ENCODE data around the gene GPLD1. TPM values are rescaled to one million over a fixed set of nuclear protein-coding genes. Genes with fewer than 3 reads are reported as not detected.
A peak's percentile ranks its signal among the peaks of the same experiment; 100 is the strongest.

GPLD1 gene
- total RNA-seq, 1 donor from 2014 or later = 3.8 TPM

GRCh38 chr6:24454452-24454851 is 34.9 kb downstream of the GPLD1 start:
- H3K27me3 Mint-ChIP-seq = no peaks in the 10 kb centered on the region
- DNase-seq (ENCODE audit: extremely low spot score, unreplicated experiment) = no peak
- no peak overlapping the region for H3K4me3 Mint-ChIP-seq
- no peak overlapping the region for H3K27ac Mint-ChIP-seq
- peaks cover 3% of the 10 kb centered on the region for H3K36me3 Mint-ChIP-seq
- TF ChIP-seq CTCF (conservative IDR thresholded peaks at IDR 0.05) = no peak
- no peaks in the 10 kb centered on the region for H3K9me3 Mint-ChIP-seq
- peaks cover 4% of the 10 kb centered on the region for H3K4me1 Mint-ChIP-seq (ENCODE audit: unreplicated experiment)

GRCh38 chr6:24453921-24454320 is 35.5 kb downstream of the GPLD1 start:
- no peak for TF ChIP-seq CTCF (conservative IDR thresholded peaks at IDR 0.05)
- Mint-ChIP-seq H3K4me3 (no peak overlapping the region), H3K4me1 (ENCODE audit: unreplicated experiment) (peaks cover 4% of the 10 kb centered on the region), H3K27ac (no peak overlapping the region), H3K27me3 (no peaks in the 10 kb centered on the region), H3K9me3 (no peaks in the 10 kb centered on the region), H3K36me3 (peaks cover 3% of the 10 kb centered on the region)
- DNase-seq (ENCODE audit: extremely low spot score, unreplicated experiment) = no peak

DNA sequence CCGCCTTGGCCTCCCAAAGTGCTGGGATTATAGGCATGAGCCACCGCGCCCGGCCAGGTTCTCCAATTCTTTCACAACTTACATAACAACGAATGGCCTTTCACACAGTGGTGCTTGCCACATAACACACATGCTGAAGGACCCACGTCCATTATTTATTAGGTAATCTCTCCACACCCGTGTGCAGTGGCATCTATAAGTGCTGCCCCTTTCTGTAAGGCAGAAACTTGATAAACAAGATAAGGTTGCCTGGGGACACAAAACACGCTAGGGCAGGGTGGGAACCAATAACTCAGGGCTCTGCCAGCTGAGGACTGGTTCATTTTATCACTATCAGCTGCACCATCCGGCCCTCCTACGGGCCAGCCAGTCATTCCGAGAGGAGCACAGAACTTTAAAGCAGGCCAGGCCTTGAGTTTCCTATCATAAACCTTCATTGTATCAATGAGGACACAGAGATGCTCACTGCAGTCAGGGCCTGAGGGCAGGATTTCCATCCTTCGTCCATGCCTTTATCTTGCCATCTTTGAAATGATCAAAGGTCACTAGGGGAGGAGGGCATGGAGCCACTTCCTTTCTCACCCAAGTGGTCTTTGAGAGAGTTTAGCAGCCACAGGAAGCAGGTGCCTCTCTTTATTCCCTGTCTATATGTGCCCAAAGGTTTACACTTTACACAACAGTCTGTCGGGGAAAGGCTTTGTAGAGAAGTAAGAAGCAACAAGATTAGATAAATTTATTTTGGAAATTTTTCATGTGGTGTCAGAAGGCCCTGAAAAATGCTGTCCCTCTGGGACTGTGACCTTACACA is 37.6 kb downstream of the GPLD1 start:
- Mint-ChIP-seq H3K4me3 (no peak overlapping the region), H3K27me3 (no peaks in the 10 kb centered on the region), H3K4me1 (ENCODE audit: unreplicated experiment) (peaks cover 4% of the 10 kb centered on the region), H3K9me3 (no peaks in the 10 kb centered on the region), H3K27ac (peak overlapping the region; percentile 75), H3K36me3 (no peaks in the 10 kb centered on the region)
- DNase-seq (ENCODE audit: extremely low spot score, unreplicated experiment) = no peak
- TF ChIP-seq CTCF (conservative IDR thresholded peaks at IDR 0.05) = no peak

DNA sequence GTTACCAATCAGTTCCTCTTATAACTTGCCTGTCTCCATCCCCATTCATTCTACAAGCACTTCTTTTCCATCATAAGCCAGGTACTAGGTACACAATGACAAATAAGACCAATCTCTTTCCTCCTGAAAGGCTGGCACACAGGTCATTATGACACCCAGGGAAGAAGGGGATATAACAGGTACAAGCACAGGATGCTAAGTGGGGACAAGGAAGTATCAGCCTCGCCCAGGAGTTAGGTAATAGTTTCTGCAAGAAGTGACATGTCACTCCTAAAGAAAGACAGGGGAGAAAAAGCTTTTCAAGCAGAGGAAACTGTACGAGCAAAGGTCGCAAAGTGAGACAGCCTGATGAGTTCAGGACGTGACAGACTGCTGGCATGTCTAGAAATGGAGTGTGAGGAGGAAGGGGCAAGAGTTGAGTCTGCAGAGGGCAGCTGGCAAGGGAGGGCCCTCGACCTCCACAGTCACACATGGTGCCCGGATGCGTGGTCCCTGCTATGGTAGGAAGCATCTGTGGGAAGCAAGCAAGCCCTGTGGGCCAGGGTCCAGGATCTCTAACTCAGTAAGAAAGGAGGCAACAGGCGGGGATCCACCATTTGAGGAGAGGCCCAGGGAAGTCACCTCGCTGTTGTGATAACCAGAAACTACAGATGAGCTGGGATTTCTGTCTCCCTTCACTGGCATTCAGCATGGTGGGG is 40.4 kb downstream of the GPLD1 start:
- Mint-ChIP-seq H3K9me3 (no peaks in the 10 kb centered on the region), H3K36me3 (no peaks in the 10 kb centered on the region), H3K27ac (peak overlapping the region; percentile 62), H3K4me1 (ENCODE audit: unreplicated experiment) (peaks cover 4% of the 10 kb centered on the region), H3K4me3 (no peak overlapping the region), H3K27me3 (no peaks in the 10 kb centered on the region)
- no peak for TF ChIP-seq CTCF (conservative IDR thresholded peaks at IDR 0.05)
- DNase-seq (ENCODE audit: extremely low spot score, unreplicated experiment) = no peak

GRCh38 chr6:24448396-24448795 is 41.0 kb downstream of the GPLD1 start:
- peak overlapping the region; percentile 62 for H3K27ac Mint-ChIP-seq
- no peak for DNase-seq (ENCODE audit: extremely low spot score, unreplicated experiment)
- no peak for TF ChIP-seq CTCF (conservative IDR thresholded peaks at IDR 0.05)
- no peaks in the 10 kb centered on the region for H3K36me3 Mint-ChIP-seq
- no peaks in the 10 kb centered on the region for H3K9me3 Mint-ChIP-seq
- no peaks in the 10 kb centered on the region for H3K27me3 Mint-ChIP-seq
- peaks cover 4% of the 10 kb centered on the region for H3K4me1 Mint-ChIP-seq (ENCODE audit: unreplicated experiment)
- no peak overlapping the region for H3K4me3 Mint-ChIP-seq

Data from type B pancreatic cell (in vitro differentiated cells).